ENCODE results near the gene RETREG3. TPM values are rescaled to one million over a fixed set of nuclear protein-coding genes. Genes with fewer than 3 reads are reported as not detected.
A peak's percentile ranks its signal among the peaks of the same experiment; 100 is the strongest.

RETREG3 gene
- total and polyA plus RNA-seq, 9 of the 15 experiments (the other 6 are each of a cell fraction or from before 2014, with no cell fraction given), result 4.1 to 39.0 (median 16.9) TPM

DNA sequence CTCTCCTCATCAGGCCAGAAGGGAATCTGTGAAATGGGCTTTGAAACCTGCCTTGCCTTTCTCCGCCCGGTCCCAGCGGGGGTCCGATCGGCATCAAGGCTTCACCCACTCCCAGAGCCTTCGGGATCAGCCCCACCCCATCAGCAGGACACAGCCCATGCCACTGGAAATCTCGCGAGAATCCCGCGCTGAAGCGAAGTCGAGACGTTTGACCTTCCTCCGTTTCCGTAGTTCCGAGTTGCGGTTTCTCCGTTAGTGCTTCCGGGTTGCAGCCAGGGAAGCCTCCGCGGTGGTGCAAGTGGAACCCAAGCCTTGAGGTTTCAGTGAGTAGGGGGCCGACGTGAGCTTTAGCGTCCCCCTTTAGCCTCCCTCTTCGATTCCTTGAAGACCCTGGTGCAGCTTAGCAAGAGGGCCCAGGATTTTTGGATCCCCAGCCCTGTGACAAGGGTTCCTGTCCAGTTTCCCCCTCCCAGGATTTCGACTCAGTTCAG, 47.2 kb downstream of the RETREG3 start, which contains the start of gene COASY (continued):
- TF ChIP-seq, protein P1, sequence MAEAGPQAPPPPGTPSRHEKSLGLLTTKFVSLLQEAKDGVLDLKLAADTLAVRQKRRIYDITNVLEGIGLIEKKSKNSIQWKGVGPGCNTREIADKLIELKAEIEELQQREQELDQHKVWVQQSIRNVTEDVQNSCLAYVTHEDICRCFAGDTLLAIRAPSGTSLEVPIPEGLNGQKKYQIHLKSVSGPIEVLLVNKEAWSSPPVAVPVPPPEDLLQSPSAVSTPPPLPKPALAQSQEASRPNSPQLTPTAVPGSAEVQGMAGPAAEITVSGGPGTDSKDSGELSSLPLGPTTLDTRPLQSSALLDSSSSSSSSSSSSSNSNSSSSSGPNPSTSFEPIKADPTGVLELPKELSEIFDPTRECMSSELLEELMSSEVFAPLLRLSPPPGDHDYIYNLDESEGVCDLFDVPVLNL (CRISPR knock-in tag; IDR thresholded peaks at IDR 0.05; ENCODE audit: low read depth), result no peak
- no peak for TF ChIP-seq CBX3 (IDR thresholded peaks at IDR 0.05; ENCODE audit: borderline replicate concordance in 1 of 2, low read length in 2 of 2)
- TF ChIP-seq MIER1 (IDR thresholded peaks at IDR 0.05; ENCODE audit: low read depth), result no peak
- no peak for TF ChIP-seq XRCC5 (IDR thresholded peaks at IDR 0.05; ENCODE audit: low read depth, low read length)
- no peak; a peak in 1 of 4 replicates for TF ChIP-seq HDAC1 (IDR thresholded peaks at IDR 0.05)
- TF ChIP-seq TBP (optimal IDR thresholded peaks at IDR 0.05; ENCODE audit: low read depth, low read length), result peak; percentile 65
- peak; percentile 87 for TF ChIP-seq HDAC3 (IDR thresholded peaks at IDR 0.05; ENCODE audit: borderline replicate concordance, partially characterized antibody)
- TF ChIP-seq ZNF639 (CRISPR knock-in tag; conservative IDR thresholded peaks at IDR 0.05 in 1 of 2, IDR thresholded peaks at IDR 0.05 in 1 of 2), result peak in 1 of 2 experiments; percentile 78; a peak in 2 of 4 replicates
- no peak for TF ChIP-seq ZNF23 (CRISPR knock-in tag; IDR thresholded peaks at IDR 0.05)
- TF ChIP-seq TOE1 (IDR thresholded peaks at IDR 0.05; ENCODE audit: borderline replicate concordance), result 0 out of 2 replicates have a peak, but pooled peaks have one; percentile 73
- TF ChIP-seq TOE1 (CRISPR knock-in tag; IDR thresholded peaks at IDR 0.05; ENCODE audit: borderline replicate concordance, low read depth), result no peak
- no peak for TF ChIP-seq SMARCE1 (IDR thresholded peaks at IDR 0.05)
- peak; percentile 92 for TF ChIP-seq SIN3B (IDR thresholded peaks at IDR 0.05; ENCODE audit: low read depth)
- TF ChIP-seq ZNF445 (CRISPR knock-in tag; IDR thresholded peaks at IDR 0.05; ENCODE audit: low read depth), result no peak
- TF ChIP-seq HNRNPLL (IDR thresholded peaks at IDR 0.05; ENCODE audit: low read depth, low read length, poor library complexity, severe bottlenecking), result peak; percentile 97
- TF ChIP-seq NFYB (IDR thresholded peaks at IDR 0.05; ENCODE audit: extremely low read depth, insufficient read length), result no peak
- no peak for TF ChIP-seq ZNF408 (CRISPR knock-in tag; IDR thresholded peaks at IDR 0.05; ENCODE audit: low read depth)
- peak; percentile 17; the same call in 1 of the 2 replicates for TF ChIP-seq KLF6 (CRISPR knock-in tag; IDR thresholded peaks at IDR 0.05; ENCODE audit: borderline replicate concordance)
- no peak for TF ChIP-seq ZNF551 (CRISPR knock-in tag; IDR thresholded peaks at IDR 0.05)
- no peak for TF ChIP-seq CLOCK (CRISPR knock-in tag; IDR thresholded peaks at IDR 0.05; ENCODE audit: borderline replicate concordance)
- no peak for TF ChIP-seq ZBTB7A (IDR thresholded peaks at IDR 0.05; ENCODE audit: borderline replicate concordance, control insufficient read depth, low read depth, low read length)
